NCI-H1048 (cell line): ENCODE results near the gene SPINT2.
"Not testable (repeated sequence)": the region's sequence is repeated elsewhere in the genome, so short reads cannot be mapped to it uniquely, and the experiment has no call there.

Experiments used
- DNase-seq: peaks from one replicate; lab custom pipeline; 2025; lab: John Stamatoyannopoulos, UW

Gene SPINT2

GRCh38 chr19:38320969-38321339 is 56.6 kb downstream of the SPINT2 start:
- no peak for DNase-seq

- DNase-seq, result no peak
These were observed 57.3 kb downstream of the SPINT2 start for GRCh38 chr19:38321646-38322196.

- no peak for DNase-seq
These were observed 58.9 kb downstream of the SPINT2 start for GRCh38 chr19:38323291-38323690.

DNA sequence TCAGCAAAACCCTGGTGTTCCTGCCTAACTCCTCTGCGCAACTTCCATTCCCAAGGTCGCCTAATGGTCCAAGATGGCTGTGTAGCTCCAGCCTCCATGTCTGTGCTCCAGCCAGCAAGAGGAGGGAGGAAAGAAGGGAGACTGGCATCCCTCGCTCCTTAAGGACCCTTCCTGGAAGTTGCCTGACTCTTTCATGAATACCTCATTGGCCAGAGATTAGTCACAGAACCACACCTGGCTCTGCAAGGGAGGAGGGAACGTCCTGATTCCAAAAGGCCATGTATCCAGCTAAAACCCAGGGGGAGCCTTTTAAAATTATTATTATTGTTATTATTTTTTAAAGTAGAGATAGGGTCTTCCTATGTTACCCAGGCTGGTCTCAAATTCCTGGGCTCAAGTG is 60.1 kb downstream of the SPINT2 start:
- no peak for DNase-seq

GRCh38 chr19:38326591-38326990 is 62.2 kb downstream of the SPINT2 start:
- DNase-seq, result no peak

GRCh38 chr19:38329651-38330050 is 65.3 kb downstream of the SPINT2 start:
- DNase-seq, result no peak

DNA sequence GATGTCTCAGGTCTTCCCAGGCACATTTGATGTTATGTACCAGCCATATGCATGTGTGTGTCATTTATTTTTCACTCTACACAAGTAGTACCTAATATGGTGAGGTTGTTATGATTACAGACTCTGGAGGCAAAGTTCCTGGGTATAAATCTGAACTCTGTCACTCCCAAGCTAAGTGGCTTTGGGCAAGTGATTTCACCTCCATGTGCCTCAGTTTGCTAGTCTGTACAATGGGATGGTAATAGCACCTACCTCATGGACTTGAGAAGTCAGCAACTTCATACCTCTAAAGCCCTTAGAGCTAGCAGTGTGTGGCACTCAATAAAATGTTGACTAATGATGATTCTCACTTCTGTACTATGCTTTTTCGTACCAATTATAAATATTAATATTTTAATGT is 67.4 kb downstream of the SPINT2 start:
- DNase-seq, result no peak

- no peak for DNase-seq
These were observed 68.9 kb downstream of the SPINT2 start for GRCh38 chr19:38333245-38333644.

GRCh38 chr19:38335949-38336637 is 71.7 kb downstream of the SPINT2 start:
- DNase-seq, result peak; percentile 94

GRCh38 chr19:38336638-38337359 is 72.4 kb downstream of the SPINT2 start:
- peak; percentile 76 for DNase-seq

DNA sequence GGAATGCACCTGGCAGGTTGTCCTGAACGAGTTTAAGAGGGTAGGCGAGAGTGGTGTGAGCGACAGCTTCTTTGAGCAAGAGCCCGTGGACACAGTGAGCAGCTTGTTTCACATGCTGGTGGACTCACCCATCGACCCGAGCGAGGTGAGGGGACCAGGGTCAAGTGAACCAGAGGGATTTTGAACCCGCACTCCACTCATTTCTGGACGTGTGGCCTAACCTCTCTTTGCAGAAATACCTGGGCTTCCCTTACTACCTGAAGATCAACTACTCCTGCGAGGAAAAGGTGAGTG is 72.9 kb downstream of the SPINT2 start:
- no peak for DNase-seq

GRCh38 chr19:38339011-38339410 is 74.6 kb downstream of the SPINT2 start:
- not testable (repeated sequence) for DNase-seq

GRCh38 chr19:38340927-38341326 is 76.6 kb downstream of the SPINT2 start:
- no peak for DNase-seq
